Measurements from ENCODE around the gene TMEM115.

The TMEM115 gene, protein sequence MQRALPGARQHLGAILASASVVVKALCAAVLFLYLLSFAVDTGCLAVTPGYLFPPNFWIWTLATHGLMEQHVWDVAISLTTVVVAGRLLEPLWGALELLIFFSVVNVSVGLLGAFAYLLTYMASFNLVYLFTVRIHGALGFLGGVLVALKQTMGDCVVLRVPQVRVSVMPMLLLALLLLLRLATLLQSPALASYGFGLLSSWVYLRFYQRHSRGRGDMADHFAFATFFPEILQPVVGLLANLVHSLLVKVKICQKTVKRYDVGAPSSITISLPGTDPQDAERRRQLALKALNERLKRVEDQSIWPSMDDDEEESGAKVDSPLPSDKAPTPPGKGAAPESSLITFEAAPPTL

DNA sequence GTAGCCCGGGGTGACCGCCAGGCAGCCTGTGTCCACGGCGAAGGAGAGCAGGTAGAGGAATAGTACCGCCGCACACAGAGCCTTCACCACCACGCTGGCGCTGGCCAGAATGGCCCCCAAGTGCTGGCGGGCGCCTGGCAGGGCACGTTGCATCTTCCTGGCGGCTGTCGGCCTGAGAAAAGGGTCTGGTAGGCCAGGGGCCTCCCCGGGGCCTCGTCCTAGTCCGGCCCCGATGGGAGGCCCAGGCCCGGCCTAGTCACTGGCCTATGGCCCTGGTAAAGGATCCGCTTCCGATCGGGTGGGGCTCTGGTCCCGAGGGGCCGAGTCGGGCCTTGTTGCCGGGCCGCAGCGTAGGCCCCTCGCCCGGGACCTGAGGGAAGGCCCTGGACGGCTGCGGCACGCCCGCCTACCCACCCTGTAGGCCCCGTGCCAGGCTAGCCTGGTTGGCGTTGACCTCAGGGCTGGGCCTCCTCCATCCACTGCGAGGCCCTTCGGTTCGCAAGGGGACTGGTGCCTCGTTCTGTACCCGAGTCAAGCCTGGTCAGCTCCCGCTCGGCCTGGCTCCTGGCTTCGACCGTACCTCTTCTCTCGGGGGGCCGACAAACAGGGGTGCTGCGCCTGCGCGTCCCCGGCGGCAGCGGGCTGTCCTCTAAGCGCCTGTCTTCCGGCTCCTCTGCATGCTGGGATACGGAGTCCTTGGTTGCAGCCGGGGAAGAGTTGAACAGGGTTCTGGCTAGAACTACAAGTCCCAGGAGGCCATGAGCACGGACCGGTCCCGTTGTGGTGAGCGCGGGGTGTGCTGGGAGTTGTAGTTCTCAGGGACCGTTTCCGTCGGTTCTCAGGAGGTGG lies at the start of gene TMEM115:
TMEM115 (minus strand) TSS at position 611 of the 849 bp plus-strand sequence; CDS start at position 153, 458 bp downstream.
- peak; percentile 99 for DNase-seq

DNA sequence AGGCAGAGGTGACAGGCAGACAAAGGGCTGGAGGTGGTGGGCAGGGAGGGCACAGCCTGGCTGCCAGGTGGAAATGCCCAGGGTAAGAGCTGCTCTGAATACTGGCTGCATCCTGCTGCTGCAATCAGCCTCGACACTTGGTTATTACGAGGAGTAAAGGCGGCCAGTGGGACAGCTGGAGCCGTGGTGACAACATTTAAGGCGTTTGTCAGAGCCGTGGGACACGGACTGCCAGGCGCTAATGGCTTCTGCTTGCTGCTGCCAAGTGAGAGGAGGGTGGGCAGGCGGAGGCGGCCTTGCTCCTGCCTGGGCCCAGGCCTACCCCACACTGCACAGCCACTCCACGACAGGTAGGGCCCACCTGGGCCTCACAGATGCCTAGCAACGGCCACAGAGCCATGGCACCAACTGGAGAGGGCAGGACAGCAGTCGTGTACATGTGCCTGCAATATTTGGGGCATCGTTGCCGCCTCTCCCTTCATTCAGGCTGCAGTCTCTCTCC lies 49.2 kb upstream of the TMEM115 start:
- no peak for DNase-seq

DNA sequence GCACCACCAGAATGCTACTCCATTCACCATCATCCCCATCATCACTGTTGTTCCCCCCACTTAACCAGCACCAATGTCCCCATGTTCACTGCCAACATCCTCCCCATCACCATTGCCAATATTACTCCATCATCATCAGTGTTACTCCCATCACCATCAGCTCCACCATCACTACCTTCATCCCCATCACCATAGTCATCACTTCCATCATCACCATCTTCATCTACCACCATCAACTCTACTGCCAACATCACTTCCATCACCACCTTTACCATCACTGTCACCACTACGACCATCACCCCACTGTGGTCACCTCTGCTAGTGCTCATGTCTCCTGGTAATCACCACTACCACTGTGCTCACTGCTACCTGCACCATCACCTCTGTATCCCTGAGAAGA lies 47.2 kb upstream of the TMEM115 start:
- no peak for DNase-seq

DNA sequence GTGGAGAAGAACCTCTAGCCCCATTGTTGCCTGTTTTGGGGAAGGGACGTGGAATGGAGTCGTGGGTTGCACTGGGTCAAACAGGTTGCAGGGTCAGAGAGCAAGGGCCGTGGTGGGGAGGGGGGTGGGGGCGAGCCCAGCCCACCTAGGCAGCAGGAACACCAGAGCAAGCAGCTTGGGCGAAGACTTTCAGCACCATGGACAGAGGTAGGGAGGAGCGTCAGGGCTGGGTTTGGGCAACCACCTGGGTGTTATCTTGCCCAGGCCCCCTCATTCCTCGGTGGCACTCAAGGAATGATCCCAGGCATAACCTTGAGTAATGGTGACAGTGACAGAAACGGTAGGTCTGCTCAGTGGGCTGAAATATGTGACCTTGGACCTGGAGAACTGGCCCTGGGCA lies 45.9 kb upstream of the TMEM115 start:
- DNase-seq = no peak

DNA sequence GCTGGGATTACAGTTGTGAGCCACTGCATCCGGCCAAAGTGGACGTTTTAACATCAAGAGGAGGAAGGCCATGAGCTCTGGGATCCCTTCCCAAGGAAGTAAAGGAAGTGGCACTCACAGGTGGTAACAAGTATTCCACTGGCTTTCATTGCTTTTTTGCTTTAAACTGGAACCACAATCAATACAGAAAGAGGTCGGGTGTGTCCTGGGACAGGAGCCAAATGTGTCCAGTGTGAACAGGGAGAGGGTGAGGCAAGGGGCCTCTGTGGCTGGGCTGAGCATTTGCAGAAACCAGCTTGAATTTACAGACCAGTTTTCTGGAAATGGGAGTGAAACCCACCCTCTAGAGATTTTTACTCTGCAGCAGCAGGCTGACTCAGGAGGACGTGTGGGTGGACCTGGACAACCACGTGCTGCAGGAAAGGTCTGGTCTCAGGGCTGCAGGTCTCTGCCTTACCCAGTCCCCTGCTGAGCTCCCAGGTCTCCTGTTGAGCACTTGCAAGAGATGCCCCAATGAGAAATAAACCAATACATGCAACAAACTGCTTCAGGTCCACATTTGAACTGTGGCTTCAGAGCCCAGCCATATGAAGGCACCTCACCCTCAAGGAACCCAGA lies 42.8 kb upstream of the TMEM115 start:
- DNase-seq = no peak

DNA sequence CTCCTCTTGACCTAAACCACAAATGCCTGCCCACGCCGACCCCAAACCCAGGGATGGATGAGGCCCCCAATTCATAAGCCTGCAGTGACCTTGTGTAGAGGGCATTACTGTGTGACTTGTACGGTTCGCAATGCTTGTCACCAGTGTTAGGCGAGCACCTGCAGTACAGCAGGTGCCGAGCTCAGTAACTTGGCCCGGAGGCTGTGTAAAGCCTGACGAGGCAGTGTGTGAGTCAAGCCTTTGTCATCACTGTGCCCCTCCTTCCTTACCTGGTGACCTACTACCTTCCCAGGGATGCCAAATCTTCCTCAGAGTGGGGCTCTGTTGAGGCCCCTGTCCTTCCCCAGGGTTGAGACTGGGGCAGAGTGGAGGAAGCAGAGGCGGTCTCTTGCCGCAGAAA lies 37.2 kb upstream of the TMEM115 start:
- DNase-seq = no peak

DNA sequence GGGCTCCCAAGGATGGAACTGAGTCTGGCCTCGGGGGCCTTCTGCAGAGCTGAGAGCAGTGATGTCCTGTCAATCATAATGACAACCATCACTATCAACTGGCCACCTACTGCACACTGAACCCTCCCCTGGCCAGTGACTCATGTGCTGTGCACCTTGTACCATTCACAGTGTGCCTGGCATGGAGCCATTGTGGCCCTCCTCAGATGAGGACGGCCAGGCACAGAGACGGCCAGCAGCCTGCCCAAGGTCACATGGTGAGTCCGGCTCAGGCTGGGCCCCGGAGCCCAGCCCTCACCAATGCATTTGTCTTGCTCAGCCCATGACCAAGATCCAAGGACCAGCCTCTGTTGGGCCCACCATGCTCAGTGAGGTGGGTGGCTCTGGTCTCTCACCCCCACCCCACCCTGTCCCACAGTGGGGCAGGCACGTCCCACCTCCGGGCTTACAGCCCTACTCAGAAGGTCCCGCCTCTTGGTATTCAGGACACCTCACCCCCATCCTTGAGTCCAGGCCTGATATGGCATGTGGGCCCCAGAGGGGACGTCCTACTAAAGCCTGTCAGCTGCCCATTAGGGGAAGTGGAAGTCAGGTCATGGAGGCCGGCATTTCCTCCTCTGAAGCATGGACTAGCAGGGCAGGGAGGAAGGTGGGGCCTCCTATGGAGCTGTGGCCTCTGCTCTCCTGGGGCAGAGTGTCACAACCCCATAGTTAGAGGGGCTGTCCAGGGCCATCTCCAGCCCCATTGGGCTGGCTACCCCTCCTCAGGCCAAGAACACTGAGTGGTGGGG lies 35.9 kb upstream of the TMEM115 start:
- DNase-seq = no peak

DNA sequence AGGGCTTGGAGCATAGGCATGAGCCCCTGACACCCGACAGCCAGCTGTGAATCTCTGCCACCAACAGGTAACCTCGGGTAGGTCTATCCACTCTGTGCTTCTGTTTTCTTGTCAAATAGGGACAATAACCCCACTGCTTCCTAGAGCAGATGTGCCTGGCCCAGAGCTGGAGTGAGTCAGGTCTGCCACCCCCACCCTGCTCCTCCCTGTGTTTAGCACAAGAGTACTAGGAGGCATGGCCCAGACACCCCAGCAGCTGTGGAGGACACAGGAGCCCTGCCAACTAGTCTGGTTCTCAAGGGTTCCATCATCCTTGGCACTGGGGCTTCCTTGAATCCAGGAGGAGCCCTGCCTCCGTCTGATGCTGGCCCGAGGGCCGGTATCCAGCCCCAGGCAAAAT lies 33.7 kb upstream of the TMEM115 start:
- DNase-seq = no peak

DNA sequence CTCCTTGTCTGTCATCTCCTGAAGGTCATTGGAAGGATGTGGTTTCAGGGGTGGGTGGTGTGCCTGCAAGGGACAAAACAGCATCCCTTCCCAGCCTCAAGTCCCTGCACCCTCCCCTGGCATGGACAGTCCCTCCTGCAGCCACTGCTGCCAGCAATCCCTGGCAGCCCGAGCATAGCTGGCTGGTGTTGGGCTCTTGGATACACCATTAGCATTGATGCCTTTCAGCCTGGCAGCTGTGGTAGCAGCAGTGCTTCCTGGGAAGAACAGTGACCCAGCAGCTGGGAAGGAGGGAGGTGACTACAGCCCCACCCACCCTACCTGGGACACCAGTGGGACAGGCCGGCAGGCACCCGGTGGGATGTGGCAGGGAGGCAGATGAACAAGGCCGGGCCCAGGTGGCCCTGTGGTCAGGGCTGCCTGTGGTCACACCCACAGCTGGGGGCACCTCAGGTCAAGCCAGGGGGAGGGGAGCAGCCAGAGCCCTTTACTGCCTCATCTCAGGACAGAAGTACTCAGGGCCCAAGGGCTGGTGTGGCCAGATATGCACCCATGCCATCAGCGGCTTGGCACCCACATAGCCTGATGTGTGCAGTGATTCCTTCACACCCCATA lies 32.9 kb upstream of the TMEM115 start:
- no peak for DNase-seq

DNA sequence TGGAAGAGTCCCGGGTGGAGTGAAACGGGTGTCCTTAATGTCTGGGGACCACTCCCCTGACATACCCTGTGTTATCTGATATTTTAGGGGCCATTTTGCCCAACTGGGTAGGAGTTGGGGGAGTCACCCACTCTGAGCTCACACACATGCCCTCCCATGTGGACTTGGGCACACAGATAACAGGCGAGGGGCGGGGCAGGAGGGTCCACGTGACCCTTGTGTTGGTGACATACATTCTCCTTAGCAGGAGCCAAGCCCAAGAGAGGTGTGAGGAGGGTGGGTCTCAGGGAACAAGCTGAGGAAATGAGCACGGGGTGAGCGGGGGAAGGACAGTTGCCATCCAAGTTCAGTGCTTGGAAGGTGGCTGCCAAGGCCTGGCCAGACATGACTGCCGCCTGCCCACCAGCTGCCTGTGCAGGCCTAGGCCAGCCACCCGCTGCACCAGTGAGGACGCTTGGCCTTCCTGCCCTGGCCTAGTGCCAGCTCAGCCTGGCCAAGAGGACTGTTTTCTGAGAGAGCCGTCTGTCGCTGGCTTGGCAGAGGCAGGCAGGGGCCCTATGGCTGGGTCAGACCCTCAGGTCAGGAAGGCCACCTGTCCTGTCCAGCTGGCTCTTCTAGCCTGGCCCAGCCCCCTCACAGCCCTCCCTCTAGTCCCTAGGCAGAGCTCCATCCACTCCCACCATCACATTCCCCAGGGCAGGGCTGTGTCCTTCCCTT lies 31.3 kb upstream of the TMEM115 start:
- no peak for DNase-seq

DNA sequence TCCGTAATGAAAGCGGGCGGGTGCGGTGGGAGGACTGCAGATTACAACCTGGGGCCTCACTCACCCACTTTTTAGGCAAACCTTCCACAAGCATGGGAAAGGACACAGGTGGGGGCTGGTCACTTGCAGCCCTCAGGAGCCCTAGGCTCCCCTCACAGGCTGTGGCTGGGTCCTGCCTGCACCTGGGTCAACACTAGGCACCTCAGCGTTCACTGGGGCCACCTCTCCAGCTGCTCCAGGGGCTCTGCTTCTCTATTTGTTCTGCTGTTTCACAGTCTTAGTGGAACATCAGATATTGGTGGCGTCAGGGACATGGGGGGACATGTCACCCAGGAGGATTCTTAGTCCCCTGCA lies 30.1 kb upstream of the TMEM115 start:
- DNase-seq = no peak

DNA sequence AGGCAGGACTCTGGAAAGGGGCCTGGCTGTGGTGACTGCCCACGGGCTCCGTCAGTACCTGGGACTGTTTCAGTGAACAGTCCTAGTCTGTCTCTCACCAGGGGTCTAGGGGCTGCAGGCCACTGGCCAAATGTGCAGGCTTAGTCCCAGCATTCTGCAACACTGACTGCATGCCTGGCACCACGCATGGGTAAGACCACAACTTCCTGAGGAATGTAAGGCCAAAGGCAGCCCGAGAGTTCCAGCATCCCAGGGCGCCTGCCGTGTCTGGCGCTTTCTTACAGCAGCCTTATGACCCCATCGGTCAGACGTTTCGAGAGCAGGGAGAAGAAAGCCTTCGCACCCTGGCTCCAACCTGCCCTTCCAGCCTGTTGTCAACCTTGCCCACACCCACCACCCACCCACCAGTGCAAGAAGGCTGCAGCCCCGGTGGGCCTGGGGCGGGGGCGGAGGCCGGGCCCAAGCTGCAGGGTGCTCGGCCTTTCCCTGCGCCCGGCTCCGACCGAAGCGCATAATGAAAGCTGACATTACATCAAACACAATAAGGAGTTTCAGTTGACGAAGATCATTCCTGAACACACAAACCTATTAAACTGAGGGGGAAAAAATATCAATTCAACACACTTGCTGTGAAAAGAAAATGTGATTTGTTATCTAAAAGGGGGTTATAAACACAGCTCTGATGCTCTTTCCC lies 29.5 kb upstream of the TMEM115 start:
- peak; percentile 13 for DNase-seq

DNA sequence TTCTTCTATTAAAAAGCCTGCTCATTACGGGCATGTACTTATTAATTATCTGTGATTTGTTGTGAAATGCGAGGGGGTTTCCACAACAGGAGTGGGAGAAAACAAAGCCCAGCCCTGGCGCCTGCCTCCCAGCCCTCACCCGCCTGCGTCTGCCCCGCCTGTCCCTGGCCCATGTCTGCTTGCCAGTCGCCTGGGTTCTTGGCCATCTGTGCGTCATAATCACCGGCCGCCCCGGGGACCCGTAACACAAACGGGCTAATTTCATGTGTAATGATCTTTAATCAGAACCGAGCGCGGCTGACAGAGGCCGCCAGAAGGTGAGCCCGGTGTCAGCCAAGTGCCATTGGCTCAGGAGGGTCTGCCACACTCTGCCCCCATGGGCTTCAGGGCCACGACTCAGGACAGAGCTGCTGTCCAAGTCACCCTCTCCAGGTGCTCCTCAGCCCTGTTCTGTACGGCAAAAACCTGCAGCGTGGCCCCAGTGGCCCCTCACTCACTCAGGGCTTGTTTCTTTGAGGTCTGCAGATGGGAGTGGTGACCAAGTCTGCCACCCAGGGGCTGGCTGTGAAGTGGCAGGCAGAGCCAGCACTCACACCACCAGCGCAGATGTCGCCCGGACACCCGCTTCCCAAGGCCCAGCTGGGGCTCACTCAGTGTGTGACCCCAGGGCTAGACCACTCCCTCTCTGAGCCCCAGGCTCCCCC lies 28.8 kb upstream of the TMEM115 start:
- DNase-seq = no peak

DNA sequence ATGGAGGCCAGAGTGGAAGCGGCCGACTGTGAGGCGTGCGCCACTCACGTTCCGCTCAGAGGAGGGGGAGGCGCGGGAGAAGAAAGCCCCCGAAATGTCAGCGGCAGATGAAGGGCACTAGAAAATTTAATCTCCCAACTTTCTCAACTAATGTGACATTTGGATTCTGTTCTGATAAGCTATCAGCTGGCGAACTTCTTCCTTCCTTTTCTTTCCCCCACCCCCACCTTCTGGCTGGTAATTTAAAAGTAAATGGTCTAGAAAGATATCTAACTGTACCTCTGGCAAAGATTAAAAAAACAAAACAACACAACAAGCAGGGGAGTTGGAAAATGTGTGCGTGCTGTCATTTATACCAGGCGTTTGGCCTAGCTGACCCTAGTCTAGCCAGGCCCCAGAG lies 26.4 kb upstream of the TMEM115 start:
- DNase-seq = no peak

DNA sequence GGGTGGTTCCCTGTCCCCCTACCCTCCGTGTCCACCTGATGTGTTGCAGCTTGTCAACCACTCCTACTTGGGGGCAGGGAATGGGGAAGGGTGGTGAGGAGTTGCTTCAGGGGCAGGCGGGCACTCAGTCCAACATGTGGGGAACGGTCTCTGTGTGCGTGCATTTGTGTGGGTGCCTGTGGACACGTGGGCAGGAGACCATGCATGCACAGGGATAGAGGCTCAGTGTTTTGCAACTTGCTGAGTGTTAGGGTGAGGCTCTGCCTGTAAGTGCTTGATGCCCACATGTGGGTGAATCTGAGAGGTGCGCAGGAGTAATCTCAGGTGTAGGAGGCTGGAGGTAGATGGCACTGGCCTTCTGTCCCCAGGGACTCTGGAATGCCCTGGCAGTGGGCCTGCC lies 24.4 kb upstream of the TMEM115 start:
- DNase-seq = no peak

DNA sequence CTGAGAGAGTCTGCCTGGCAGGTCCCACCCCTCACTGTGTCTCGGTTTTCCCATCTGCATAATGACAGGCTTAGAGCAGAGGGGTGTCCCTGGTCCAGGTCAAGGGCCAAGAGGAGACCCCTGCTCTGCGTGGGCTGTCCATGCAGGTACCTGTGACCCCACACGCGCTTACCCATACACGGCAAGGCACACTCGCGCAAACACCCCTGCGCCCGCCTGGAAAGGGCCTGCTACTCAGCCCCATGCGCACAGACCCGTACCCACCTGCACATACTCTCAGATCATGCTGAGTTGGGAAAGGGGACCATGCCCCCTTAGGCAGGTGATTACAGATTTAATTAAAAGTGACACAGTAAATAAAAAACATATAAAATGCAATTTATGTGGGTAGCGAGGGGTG lies 23.4 kb upstream of the TMEM115 start:
- DNase-seq = no peak

DNA sequence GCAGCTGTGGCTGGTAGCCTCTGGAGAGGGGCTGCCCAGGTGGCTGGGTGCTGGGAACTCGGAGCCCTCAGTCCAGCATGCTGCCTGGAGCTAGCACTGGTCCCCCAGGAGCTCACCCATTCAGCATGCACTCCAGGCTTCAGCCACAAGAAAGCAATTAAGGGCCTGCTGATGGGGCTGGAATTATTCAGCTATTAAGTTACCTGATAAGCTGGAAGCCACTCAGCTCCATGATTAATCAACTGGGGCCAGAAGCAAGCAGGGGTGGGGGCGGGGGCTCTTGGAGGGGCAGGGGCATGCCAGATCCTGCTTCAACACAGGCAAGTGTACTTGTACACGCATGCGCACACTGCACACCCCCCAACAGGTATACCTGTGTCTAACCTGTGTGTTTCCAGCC lies 22.1 kb upstream of the TMEM115 start:
- DNase-seq = no peak

DNA sequence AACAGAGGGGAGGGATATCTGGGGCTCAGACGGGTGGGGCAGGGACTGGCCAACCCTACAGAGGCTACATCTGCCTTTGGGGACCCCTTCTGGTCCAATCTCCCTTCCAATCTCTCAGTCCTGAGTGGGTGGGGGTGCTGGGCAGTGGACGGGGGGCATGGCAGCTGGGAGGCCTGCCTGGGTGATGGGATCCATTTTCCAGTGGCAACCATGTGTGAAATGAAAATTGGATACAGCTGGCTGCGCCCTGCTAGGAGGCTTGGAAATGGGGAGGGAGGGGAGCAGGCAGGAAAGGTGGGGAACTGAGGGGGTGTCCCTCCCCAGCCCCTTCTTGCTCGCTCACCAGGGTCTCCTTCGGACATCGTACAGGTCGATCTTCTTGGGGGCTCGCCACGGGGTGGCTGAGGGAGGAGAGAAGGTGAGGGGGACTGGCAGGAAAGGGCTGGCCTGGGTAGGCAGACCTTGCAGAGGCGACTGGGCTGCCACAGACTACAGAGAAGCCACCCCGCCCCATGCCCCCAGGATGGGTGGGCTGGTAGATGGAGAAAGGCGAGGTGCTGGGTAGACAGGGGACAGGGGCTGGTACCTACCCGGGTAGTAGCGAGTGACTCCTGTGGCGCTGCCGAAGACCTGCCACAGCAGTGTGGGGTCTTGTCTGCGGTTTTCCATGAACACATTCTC lies 21.2 kb upstream of the TMEM115 start:
- no peak for DNase-seq

DNA sequence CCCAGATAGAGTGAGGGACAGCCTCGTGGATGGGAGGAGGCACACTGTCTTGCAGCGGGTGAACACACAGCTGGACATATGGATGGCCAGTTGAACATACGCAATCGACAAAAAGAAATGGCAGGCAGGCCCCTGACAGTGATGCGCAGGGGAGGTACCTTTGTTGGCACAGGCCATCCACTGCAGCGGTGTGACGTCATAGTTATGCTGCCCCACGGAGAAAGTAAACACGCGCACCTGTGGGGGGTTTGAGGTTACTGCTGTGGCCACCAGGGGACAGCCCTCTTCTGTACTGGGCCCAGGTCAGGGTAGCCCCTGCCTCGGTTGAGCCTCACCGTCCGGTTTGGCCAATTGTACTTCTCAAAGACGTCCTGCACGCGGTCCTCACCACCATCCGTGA lies 19.4 kb upstream of the TMEM115 start:
- no peak for DNase-seq

DNA sequence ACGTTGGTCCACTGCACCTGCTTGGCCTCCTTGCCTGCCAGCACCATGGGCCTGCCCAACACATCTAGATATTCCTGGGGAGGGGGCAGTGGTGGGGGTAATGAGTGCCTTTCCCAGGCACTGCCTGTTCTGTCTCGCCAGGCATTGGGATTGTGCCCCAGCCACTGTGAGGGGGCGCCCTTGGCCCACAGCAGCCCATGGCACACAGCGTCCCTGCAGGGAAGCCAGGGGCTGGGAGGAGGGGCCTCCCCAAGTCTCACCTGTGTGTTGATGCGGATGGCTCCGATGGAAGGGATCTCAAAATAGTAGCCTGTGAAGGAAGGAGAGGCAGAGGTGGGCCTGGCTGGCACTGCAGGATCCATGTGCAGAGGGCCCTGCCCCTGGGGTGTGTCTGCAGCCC lies 18.7 kb upstream of the TMEM115 start:
- no peak for DNase-seq

Measured in EL (cell line).